22Rv1 (cell line): ENCODE data around the gene ZNF225.

ENCODE experiments used
- CTCF ChIP-seq: fragments of 450-650 bp; IDR thresholded peaks from 2 replicates; pipeline ENCODE4 v1.5.1; 2017; ENCODE audit warnings: mild to moderate bottlenecking
- ZFX ChIP-seq: fragments of 450-650 bp; IDR thresholded peaks from 2 replicates; pipeline ENCODE4 v1.6.1; 2017; ENCODE audit warnings: antibody characterized with exemption, borderline replicate concordance

GRCh38 chr19:44142059-44142433 lies 28.8 kb downstream of the ZNF225 start:
- TF ChIP-seq CTCF (no peak), ZFX (no peak)
